Spleen (tissue), 7 donors: ENCODE measurements around the gene NFATC2.

Experiments used
- CTCF ChIP-seq, 11 experiments: fragments of 200-600 bp in 7 of 11; fragments of 450-650 bp in 4 of 11; sonication (generic) in 4 of 11; IDR thresholded peaks in 8 of 11; conservative IDR thresholded peaks in 3 of 11; 1 replicate in 7 of 11; 2 replicates in 4 of 11; pipeline versions ENCODE4 v1.4.0 to v1.8.0; 2016 to 2021; ENCODE audit warnings: antibody characterized with exemption in 11 of 11, inconsistent platforms in 4 of 11, mild to moderate bottlenecking in 1 of 11
- POLR2AphosphoS5 ChIP-seq, 3 donors: sonication (generic); formaldehyde crosslinking; IDR thresholded peaks; one replicate each; pipeline ENCODE4 v1.5.1; 2017; ENCODE audit warnings: antibody characterized with exemption in 3 of 3
- donor health status: DM: no; HTN: no; CAD: no; lungs with moderate emphysema.
- donor health status: DM: no; HTN: no; CAD: no.
- donor health status: DM: no; HTN: no; CAD: no.

DNA sequence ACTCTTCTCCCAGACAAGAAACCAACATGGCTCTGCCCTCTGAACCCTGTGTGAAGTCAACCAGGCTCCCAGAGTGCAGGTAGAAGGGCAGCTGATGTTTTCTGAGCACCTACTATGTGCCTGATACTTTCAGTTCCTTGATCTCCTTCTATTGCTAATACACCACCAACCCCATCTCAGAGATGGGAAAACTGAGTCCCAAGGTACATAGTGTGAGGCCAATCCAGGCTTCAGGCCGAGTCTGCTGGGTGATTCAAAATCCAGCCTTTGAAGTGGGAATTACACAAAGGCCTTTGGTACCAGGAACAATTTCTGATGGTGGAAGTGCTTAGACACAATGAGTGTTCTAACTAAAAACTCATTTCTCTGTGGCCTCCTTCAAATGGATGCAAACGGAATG, 96.3 kb downstream of the NFATC2 start:
- TF ChIP-seq CTCF (IDR thresholded peaks at IDR 0.05 in 8 of 11, conservative IDR thresholded peaks at IDR 0.05 in 3 of 11) (no peak), POLR2AphosphoS5 (IDR thresholded peaks at IDR 0.05) (no peak)
